Measurements from ENCODE around the gene TTC39A. TPM values are rescaled to one million over a fixed set of nuclear protein-coding genes. Genes with fewer than 3 reads are reported as not detected.

Gene TTC39A
- total RNA-seq, 1 donor from 2014 or later, result 42.1 TPM

GRCh38 chr1:51336711-51337110, 6.3 kb upstream of the TTC39A start:
- Histone ChIP-seq H3K4me1 (no peaks in the 10 kb centered on the region), H3K36me3 (no peaks in the 10 kb centered on the region), H3K9me3 (no peaks in the 10 kb centered on the region), H3K27me3 (no peaks in the 10 kb centered on the region), H3K4me3 (no peak overlapping the region), H3K27ac (no peak overlapping the region)
- no peak for ATAC-seq
- no peak for TF ChIP-seq CTCF (IDR thresholded peaks at IDR 0.05)
- intact Hi-C loops (cut with DNase I), result no loop called here
- DNase-seq, result no peak

- TF ChIP-seq CTCF (IDR thresholded peaks at IDR 0.05), result no peak
- peak; percentile 17 for ATAC-seq
- no peak for DNase-seq
These were observed 5.6 kb upstream of the TTC39A start for GRCh38 chr1:51336004-51336403.

GRCh38 chr1:51331206-51332100, 1.1 kb upstream of the TTC39A start:
- intact Hi-C loops (cut with DNase I), result no loop called here
- DNase-seq, result no peak
- H3K36me3 ChIP-seq, result no peaks in the 10 kb centered on the region

More at GRCh38 chr1:51336004-51336403, 5.6 kb upstream of the TTC39A start:
- Histone ChIP-seq H3K27me3 (no peaks in the 10 kb centered on the region), H3K36me3 (no peaks in the 10 kb centered on the region), H3K4me3 (no peak overlapping the region), H3K27ac (no peak overlapping the region), H3K9me3 (no peaks in the 10 kb centered on the region), H3K4me1 (peaks cover under 1% of the 10 kb centered on the region)
- intact Hi-C loops (cut with DNase I), result no loop called here

GRCh38 chr1:51329443-51330325, 678 bp downstream of the TTC39A start:
- H3K27ac ChIP-seq, result peak overlapping the region; percentile 61
- no peaks in the 10 kb centered on the region for H3K9me3 ChIP-seq
- TF ChIP-seq CTCF (IDR thresholded peaks at IDR 0.05), result no peak
- intact Hi-C loops (cut with DNase I), result no loop called here
- H3K4me3 ChIP-seq, result peak overlapping the region; percentile 41
- ATAC-seq (peak; percentile 89), DNase-seq (peak; percentile 90)
- no peaks in the 10 kb centered on the region for H3K36me3 ChIP-seq
- H3K4me1 ChIP-seq, result peaks cover 4% of the 10 kb centered on the region
- peaks cover 3% of the 10 kb centered on the region for H3K27me3 ChIP-seq

More at GRCh38 chr1:51331206-51332100, 1.1 kb upstream of the TTC39A start:
- Histone ChIP-seq H3K27me3 (peaks cover 3% of the 10 kb centered on the region), H3K9me3 (no peaks in the 10 kb centered on the region), H3K4me1 (peaks cover 4% of the 10 kb centered on the region), H3K4me3 (peak overlapping the region; percentile 49), H3K27ac (no peak overlapping the region)
- TF ChIP-seq CTCF (IDR thresholded peaks at IDR 0.05), result no peak
- peak; percentile 58 for ATAC-seq

GRCh38 chr1:51328926-51329325, 1.4 kb downstream of the TTC39A start:
- intact Hi-C loops (cut with DNase I), result no loop called here
- ATAC-seq (no peak), DNase-seq (no peak)
- Histone ChIP-seq H3K4me3 (no peak overlapping the region), H3K9me3 (no peaks in the 10 kb centered on the region), H3K36me3 (no peaks in the 10 kb centered on the region), H3K27me3 (peaks cover 3% of the 10 kb centered on the region), H3K4me1 (peaks cover 4% of the 10 kb centered on the region), H3K27ac (no peak overlapping the region)
- TF ChIP-seq CTCF (IDR thresholded peaks at IDR 0.05), result no peak
